Neural cell (in vitro differentiated cells): ENCODE results near the gene TRMT11.

Experiments used
- CTCF ChIP-seq: fragments of 450-650 bp; IDR thresholded peaks from 2 replicates; pipeline ENCODE4 v1.5.1; 2014; ENCODE audit warnings: antibody characterized with exemption, mild to moderate bottlenecking, moderate library complexity; ENCODE audit not compliant: poor library complexity, severe bottlenecking
- EP300 ChIP-seq: fragments of 450-650 bp; conservative IDR thresholded peaks from 2 replicates; pipeline ENCODE4 v1.6.1; 2014; ENCODE audit warnings: antibody characterized with exemption, mild to moderate bottlenecking, moderate library complexity; ENCODE audit not compliant: poor library complexity, severe bottlenecking
- EZH2 ChIP-seq: fragments of 200-600, 300-800 bp; shearing (Covaris generic), sonication (generic); IDR thresholded peaks from 2 replicates; pipeline ENCODE4 v1.6.1; 2014; ENCODE audit warnings: antibody characterized with exemption, low read length, borderline replicate concordance, mild to moderate bottlenecking; ENCODE audit not compliant: insufficient read depth, poor library complexity, severe bottlenecking
- MXI1 ChIP-seq: fragments of 450-650 bp; conservative IDR thresholded peaks from 2 replicates; pipeline ENCODE4 v1.6.1; 2014; ENCODE audit warnings: antibody characterized with exemption, mild to moderate bottlenecking; ENCODE audit not compliant: poor library complexity, severe bottlenecking
- POLR2AphosphoS5 ChIP-seq: IDR thresholded peaks from 2 replicates; pipeline ENCODE4 v1.6.1; 2012
- REST ChIP-seq: IDR thresholded peaks from 2 replicates; pipeline ENCODE4 v1.6.1; 2012; ENCODE audit warnings: borderline replicate concordance
- TAF1 ChIP-seq: IDR thresholded peaks from 2 replicates; pipeline ENCODE4 v1.6.1; 2012; ENCODE audit warnings: low read depth

GRCh38 chr6:125943528-125944433 lies 42.6 kb upstream of the TRMT11 start:
- TF ChIP-seq EZH2 (no peak), EP300 (no peak), CTCF (no peak), POLR2AphosphoS5 (no peak), REST (no peak), MXI1 (no peak), TAF1 (no peak)
